IMR-90 (cell line): ENCODE results near the gene COL15A1. TPM values are rescaled to one million over a fixed set of nuclear protein-coding genes. Genes with fewer than 3 reads are reported as not detected.

Experiments used
- ATAC-seq: fragments of 200-7000 bp; cut with Tn5 transposase; 2 replicates; pipeline ENCODE4 v1.9.1; 2020; ENCODE audit warnings: low read depth, mild to moderate bottlenecking, moderate library complexity
- BruUV-seq: library from RNA; stranded (reverse); fragments of 400-500 nt; replicated peaks from 2 replicates; lab custom pipeline; 2021; lab: Mats Ljungman, UMichigan
- CTCF ChIA-PET: fragments of 300-600 bp; formaldehyde crosslinking; extraction: SDS; loops from one replicate; lab custom pipeline; 2021; ENCODE audit warnings: antibody characterized with exemption; lab: Yijun Ruan, JAX
- POLR2A ChIA-PET: fragments of 300-600 bp; sonication (Branson Sonifier 250); formaldehyde crosslinking; loops from one replicate; lab custom pipeline; 2022; ENCODE audit warnings: antibody characterized with exemption; ENCODE audit not compliant: unreplicated experiment; lab: Charles Lee
- DNase-seq: peaks from one replicate; pipeline ENCODE4 v3.0.0; 2013
- H2AFZ ChIP-seq: replicated peaks from 2 replicates; pipeline ENCODE3; 2013; ENCODE audit warnings: low read length, mild to moderate bottlenecking; ENCODE audit not compliant: poor library complexity
- H2AK5ac ChIP-seq: 2 replicates; pipeline ENCODE4 v1.6.1; 2013; ENCODE audit warnings: low read depth, low read length, inconsistent platforms
- H2AK9ac ChIP-seq: replicated peaks from 2 replicates; pipeline ENCODE3; 2013; ENCODE audit warnings: mild to moderate bottlenecking, low read depth, low read length, moderate library complexity; ENCODE audit not compliant: poor library complexity
- H2BK120ac ChIP-seq: 2 replicates; pipeline ENCODE4 v1.6.1; 2013; ENCODE audit warnings: low read depth, low read length, inconsistent platforms
- H2BK15ac ChIP-seq: 3 replicates; pipeline ENCODE4 v1.6.1; 2013; ENCODE audit warnings: low read depth, low read length, inconsistent platforms
- H2BK20ac ChIP-seq: 2 replicates; pipeline ENCODE4 v1.6.1; 2013; ENCODE audit warnings: low read depth, mild to moderate bottlenecking, inconsistent platforms, low read length, moderate library complexity
- H2BK5ac ChIP-seq: 2 replicates; pipeline ENCODE4 v1.6.1; 2013; ENCODE audit warnings: mild to moderate bottlenecking, low read depth, low read length, inconsistent platforms; ENCODE audit not compliant: poor library complexity, severe bottlenecking
- H3K14ac ChIP-seq: replicated peaks from 2 replicates; pipeline ENCODE4 v1.6.1; 2013; ENCODE audit warnings: low read depth, low read length, inconsistent platforms
- H3K18ac ChIP-seq: 2 replicates; pipeline ENCODE4 v1.6.1; 2013; ENCODE audit warnings: low read depth, low read length, control low read depth
- H3K23ac ChIP-seq: 2 replicates; pipeline ENCODE4 v1.6.1; 2013; ENCODE audit warnings: low read depth, low read length, inconsistent platforms
- H3K27ac ChIP-seq: 2 replicates; pipeline ENCODE4 v1.5.1; 2013; ENCODE audit warnings: mild to moderate bottlenecking, control low read depth, low read length; ENCODE audit not compliant: insufficient read depth
- H3K27me3 ChIP-seq: 2 replicates; pipeline ENCODE4 v1.6.1; 2013; ENCODE audit warnings: low read length; ENCODE audit not compliant: control insufficient read depth, insufficient read depth
- H3K36me3 ChIP-seq: 2 replicates; pipeline ENCODE4 v1.6.1; 2013; ENCODE audit warnings: low read length, mixed read lengths; ENCODE audit not compliant: control insufficient read depth, insufficient read depth
- H3K4ac ChIP-seq: 2 replicates; pipeline ENCODE4 v1.6.1; 2013; ENCODE audit warnings: low read depth, low read length, inconsistent platforms
- H3K4me1 ChIP-seq: 2 replicates; pipeline ENCODE4 v1.6.1; 2013; ENCODE audit warnings: low read length, mixed read lengths; ENCODE audit not compliant: control insufficient read depth, insufficient read depth
- H3K4me2 ChIP-seq: 2 replicates; pipeline ENCODE4 v1.6.1; 2013; ENCODE audit warnings: low read depth, mild to moderate bottlenecking, control low read depth, low read length, moderate library complexity
- H3K4me3 ChIP-seq: 2 replicates; pipeline ENCODE4 v1.5.1; 2013; ENCODE audit warnings: low read depth, mild to moderate bottlenecking, control low read depth, low read length, moderate library complexity; ENCODE audit not compliant: insufficient read depth
- H3K56ac ChIP-seq: 2 replicates; pipeline ENCODE4 v1.6.1; 2013; ENCODE audit warnings: low read length, inconsistent platforms; ENCODE audit not compliant: insufficient read depth; ENCODE audit errors: extremely low read depth
- H3K79me1 ChIP-seq, 2 experiments: 2 replicates each; pipeline ENCODE4 v1.6.1; 2013; ENCODE audit warnings: low read length in 2 of 2, inconsistent platforms in 1 of 2, low read depth in 1 of 2
- H3K9ac ChIP-seq: 2 replicates; pipeline ENCODE4 v1.6.1; 2013; ENCODE audit warnings: low read depth, low read length, control low read depth
- H3K9me1 ChIP-seq: 2 replicates; pipeline ENCODE4 v1.6.1; 2013; ENCODE audit warnings: low read length, inconsistent platforms; ENCODE audit not compliant: insufficient read depth
- H3K9me3 ChIP-seq: 2 replicates; pipeline ENCODE4 v1.6.1; 2013; ENCODE audit warnings: low read length; ENCODE audit not compliant: control insufficient read depth, insufficient read depth
- H4K20me1 ChIP-seq: 2 replicates; pipeline ENCODE4 v1.6.1; 2013; ENCODE audit warnings: low read length, inconsistent platforms; ENCODE audit not compliant: insufficient read depth
- H4K5ac ChIP-seq: 2 replicates; pipeline ENCODE4 v1.6.1; 2013; ENCODE audit warnings: mild to moderate bottlenecking, low read depth, low read length, control low read depth
- H4K8ac ChIP-seq, 2 experiments: 2 replicates each; pipeline ENCODE4 v1.6.1; 2013; ENCODE audit warnings: low read depth in 2 of 2, low read length in 2 of 2, control low read depth in 1 of 2, inconsistent platforms in 1 of 2
- H4K91ac ChIP-seq: 2 replicates; pipeline ENCODE4 v1.6.1; 2013; ENCODE audit warnings: low read depth, low read length, inconsistent platforms; ENCODE audit not compliant: insufficient read depth
- MAFK ChIP-seq: IDR thresholded peaks from 2 replicates; pipeline ENCODE4 v1.6.1; 2012; ENCODE audit warnings: low read depth, low read length, improper control_type of control experiment
- NFE2L2 ChIP-seq: fragments of 150-350 bp; IDR thresholded peaks from 2 replicates; pipeline ENCODE4 v1.6.1; 2016; ENCODE audit warnings: low read depth, mild to moderate bottlenecking, low read length
- RAD21 ChIP-seq: IDR thresholded peaks from 2 replicates; pipeline ENCODE4 v1.6.1; 2012; ENCODE audit warnings: low read length, improper control_type of control experiment
- RCOR1 ChIP-seq: IDR thresholded peaks from 2 replicates; pipeline ENCODE4 v1.6.1; 2012; ENCODE audit warnings: mild to moderate bottlenecking, low read length, improper control_type of control experiment; ENCODE audit not compliant: insufficient replicate concordance
- SMC3 ChIP-seq: fragments of 150-350 bp; IDR thresholded peaks from 2 replicates; pipeline ENCODE4 v1.6.1; 2016; ENCODE audit warnings: low read depth, mild to moderate bottlenecking, antibody characterized with exemption, low read length, moderate library complexity
- USF2 ChIP-seq: fragments of 150-350 bp; IDR thresholded peaks from 2 replicates; pipeline ENCODE4 v1.6.1; 2017; ENCODE audit warnings: mild to moderate bottlenecking, antibody characterized with exemption, low read length, low read depth
- WGBS, 2 experiments: methylation state at CpG; one replicate each; pipeline versions ENCODE4 v1.1.5 to v1.1.7; 2013; ENCODE audit warnings: missing lambda C conversion rate in 2 of 2; ENCODE audit not compliant: insufficient read length in 1 of 2; ENCODE audit errors: extremely low coverage in 2 of 2; 5-methylcytosine and 5-hydroxymethylcytosine counted together
- dilution Hi-C: fragments of 300-500 bp; cut with HindIII; formaldehyde crosslinking; loops from one replicate; pipeline ENCODE4 v1.14.3; 2018; ENCODE audit warnings: low sequenced_read_pairs; ENCODE audit not compliant: unreplicated experiment
- in situ Hi-C: fragments of 300-500 bp; cut with MboI; formaldehyde crosslinking; loops from 3 replicates; pipeline ENCODE4 v1.14.3; 2019; ENCODE audit warnings: low sequenced_read_pairs, inconsistent platforms, mixed read lengths
- intact Hi-C: fragments of 100-400 bp; cut with micrococcal nuclease; formaldehyde crosslinking; loops from 2 replicates; pipeline ENCODE4 v1.10.0; 2022
- polyA plus RNA-seq, 3 experiments: library from polyadenylated mRNA; depleted of rRNA; stranded (reverse); fragments of >200 nt; gene quantifications; 2 replicates each; pipeline ENCODE4 v1.2.3, GENCODE V29; 2012; ENCODE audit warnings: low replicate concordance in 1 of 3
- total RNA-seq: library from RNA; depleted of rRNA; stranded (reverse); fragments of >200 nt; gene quantifications from 2 replicates; pipeline ENCODE4 v1.2.3, GENCODE V29; 2012

Gene COL15A1
- total and polyA plus RNA-seq, 2 of the 4 experiments (the other 2 are of a cell fraction): 2.2 to 3.7 TPM

- H3K4me1 ChIP-seq: peaks cover 8% of the 10 kb centered on the region
- no peak overlapping the region for H2AK9ac ChIP-seq
- no peaks in the 10 kb centered on the region for H4K20me1 ChIP-seq
- H3K9ac ChIP-seq: no peak overlapping the region
- H2BK5ac ChIP-seq: no peak overlapping the region
- H3K4ac ChIP-seq: no peak overlapping the region
- no peak overlapping the region for H2AFZ ChIP-seq
- CTCF ChIA-PET: interaction anchor here (0.6 to 1.2 kb wide), 3 partner anchors 136 to 1435 kb away, joined by 3 to 4 read pairs (median 3); no protein-coding TSS in a partner anchor
- no peak overlapping the region for H2BK120ac ChIP-seq
- POLR2A ChIA-PET: no interaction called here
- peaks cover under 1% of the 10 kb centered on the region; the same call in 1 of the 2 replicates for H3K9me3 ChIP-seq
- H4K91ac ChIP-seq: no peak overlapping the region
- no TSS peak for BruUV-seq
- no peak overlapping the region for H3K27ac ChIP-seq
- intact Hi-C loops: no loop called here
- peaks cover 0 to 3% of the 10 kb centered on the region in 2 experiments; a peak in 1 of 4 replicates for H3K79me1 ChIP-seq
- H3K9me1 ChIP-seq: peaks cover 4% of the 10 kb centered on the region
- no peak overlapping the region for H3K4me3 ChIP-seq
- H3K23ac ChIP-seq: no peak overlapping the region
- DNase-seq (no peak), ATAC-seq (no peak)
- H4K5ac ChIP-seq: no peak overlapping the region
- peaks cover 44% of the 10 kb centered on the region; the same call in 1 of the 2 replicates for H3K36me3 ChIP-seq
- 0 out of 3 replicates have a peak overlapping the region, but pooled peaks have one; percentile 40 for H2BK15ac ChIP-seq
- dilution Hi-C loops: no loop called here
- no peak overlapping the region for H3K56ac ChIP-seq
- no peak overlapping the region for H3K4me2 ChIP-seq
- in situ Hi-C loops: no loop called here
- TF ChIP-seq SMC3 (no peak), RAD21 (no peak), NFE2L2 (no peak), USF2 (no peak), MAFK (no peak), RCOR1 (no peak)
- no peak overlapping the region for H4K8ac ChIP-seq
- no peak overlapping the region for H3K18ac ChIP-seq
- H3K27me3 ChIP-seq: no peaks in the 10 kb centered on the region
- peak overlapping the region; percentile 38; the same call in 1 of the 2 replicates for H2AK5ac ChIP-seq
- H3K14ac ChIP-seq: no peak overlapping the region
- no peak overlapping the region for H2BK20ac ChIP-seq
- 93% methylated on average over 11 of the region's 16 CpGs; no CpG with 5 or more reads in 1 of the 2 experiments for WGBS, 2 experiments
Observed at GRCh38 chr9:99004717-99005460, 61.2 kb downstream of the COL15A1 start.
